Measurements from ENCODE around the gene CRTAP.
"Not testable (repeated sequence)": the region's sequence is repeated elsewhere in the genome, so short reads cannot be mapped to it uniquely, and the experiment has no call there.

The CRTAP gene

GRCh38 chr3:33181641-33182040 is 67.8 kb downstream of the CRTAP start:
- not testable (repeated sequence) for DNase-seq

- no peak for DNase-seq
Measured at GRCh38 chr3:33184863-33185262, 71.0 kb downstream of the CRTAP start.

GRCh38 chr3:33186524-33187367 is 72.9 kb downstream of the CRTAP start:
- no peak for DNase-seq

- DNase-seq: no peak
Measured at GRCh38 chr3:33187368-33187634, 73.5 kb downstream of the CRTAP start.

GRCh38 chr3:33194303-33194702 is 80.5 kb downstream of the CRTAP start:
- DNase-seq: no peak

GRCh38 chr3:33196538-33196937 is 82.7 kb downstream of the CRTAP start:
- no peak for DNase-seq
